PC-9 (cell line): ENCODE results near the gene WDR37. TPM values are rescaled to one million over a fixed set of nuclear protein-coding genes. Genes with fewer than 3 reads are reported as not detected.

Experiments
- BruUV-seq: library from RNA; stranded (reverse); fragments of 400-500 nt; replicated peaks from 2 replicates; lab custom pipeline; 2021; lab: Mats Ljungman, UMichigan
- CTCF ChIA-PET: fragments of 300-600 bp; sonication (Branson Sonifier 250); formaldehyde crosslinking; loops from one replicate; lab custom pipeline; 2022; ENCODE audit warnings: antibody characterized with exemption; lab: Charles Lee
- POLR2A ChIA-PET: fragments of 300-600 bp; sonication (Branson Sonifier 250); formaldehyde crosslinking; loops from one replicate; lab custom pipeline; 2022; ENCODE audit warnings: antibody characterized with exemption; ENCODE audit not compliant: unreplicated experiment; lab: Charles Lee
- DNase-seq, 2 experiments: peaks; one replicate each; pipeline versions ENCODE4 v3.0.0 to v3.0.0-alpha.2; 2015 to 2022; ENCODE audit warnings: mixed read lengths in 1 of 2
- H2AFZ ChIP-seq: fragments of 200-600 bp; sonication (generic); 2 replicates; pipeline ENCODE4 v1.8.1; 2017; ENCODE audit warnings: antibody characterized with exemption
- H3F3A ChIP-seq: fragments of 200-600 bp; sonication (generic); 2 replicates; pipeline ENCODE4 v1.8.1; 2017; ENCODE audit warnings: antibody characterized with exemption, mild to moderate bottlenecking, low read depth; ENCODE audit not compliant: insufficient read depth
- H3K27ac ChIP-seq: fragments of 200-600 bp; sonication (generic); 2 replicates; pipeline ENCODE4 v1.6.1; 2016; ENCODE audit warnings: mixed run types
- H3K27me3 ChIP-seq: fragments of 200-600 bp; sonication (generic); 2 replicates; pipeline ENCODE4 v1.6.1; 2016; ENCODE audit warnings: low read depth, mixed run types; ENCODE audit not compliant: insufficient read depth
- H3K36me3 ChIP-seq: fragments of 200-600 bp; sonication (generic); 2 replicates; pipeline ENCODE4 v1.6.1; 2016; ENCODE audit warnings: low read depth, mixed run types
- H3K4me1 ChIP-seq: fragments of 200-600 bp; sonication (generic); replicated peaks from 2 replicates; pipeline ENCODE4 v1.6.1; 2016; ENCODE audit warnings: mixed run types; ENCODE audit not compliant: insufficient read depth
- H3K4me2 ChIP-seq: fragments of 200-600 bp; sonication (generic); 2 replicates; pipeline ENCODE4 v1.6.1; 2017; ENCODE audit warnings: mixed run types
- H3K4me3 ChIP-seq: fragments of 200-600 bp; sonication (generic); 2 replicates; pipeline ENCODE4 v1.6.1; 2016; ENCODE audit warnings: mixed run types
- H3K79me2 ChIP-seq: fragments of 200-600 bp; sonication (generic); 2 replicates; pipeline ENCODE4 v1.6.1; 2017; ENCODE audit warnings: low read depth, mixed run types
- H3K9me2 ChIP-seq: fragments of 200-600 bp; sonication (generic); 2 replicates; pipeline ENCODE4 v1.8.1; 2017; ENCODE audit warnings: mild to moderate bottlenecking; ENCODE audit not compliant: insufficient read depth
- H3K9me3 ChIP-seq: fragments of 200-600 bp; sonication (generic); 2 replicates; pipeline ENCODE4 v1.8.1; 2016; ENCODE audit warnings: low read depth; ENCODE audit not compliant: insufficient read depth
- H4K20me1 ChIP-seq: fragments of 200-600 bp; sonication (generic); 2 replicates; pipeline ENCODE4 v1.8.1; 2017; ENCODE audit not compliant: insufficient read depth
- EZH2 ChIP-seq: fragments of 200-600 bp; sonication (generic); IDR thresholded peaks from 2 replicates; pipeline ENCODE4 v1.8.0; 2017; ENCODE audit warnings: antibody characterized with exemption, low read depth
- intact Hi-C: fragments of 100-400 bp; cut with micrococcal nuclease; formaldehyde crosslinking; loops from one replicate; pipeline ENCODE4 v1.10.0; 2022; ENCODE audit not compliant: unreplicated experiment
- total RNA-seq: library from RNA; stranded (reverse); gene quantifications from 2 replicates; pipeline ENCODE4 v1.2.3, GENCODE V29; 2021
- TF ChIP-seq, protein P1 (sequence below): fragments of 200-600 bp; sonication (generic); conservative IDR thresholded peaks from 2 replicates; pipeline ENCODE4 v1.6.1; 2017; ENCODE audit warnings: mixed run types, antibody characterized with exemption, mild to moderate bottlenecking, moderate library complexity

The WDR37 gene
- total RNA-seq, 1 experiment from 2014 or later, result 12.3 TPM

DNA sequence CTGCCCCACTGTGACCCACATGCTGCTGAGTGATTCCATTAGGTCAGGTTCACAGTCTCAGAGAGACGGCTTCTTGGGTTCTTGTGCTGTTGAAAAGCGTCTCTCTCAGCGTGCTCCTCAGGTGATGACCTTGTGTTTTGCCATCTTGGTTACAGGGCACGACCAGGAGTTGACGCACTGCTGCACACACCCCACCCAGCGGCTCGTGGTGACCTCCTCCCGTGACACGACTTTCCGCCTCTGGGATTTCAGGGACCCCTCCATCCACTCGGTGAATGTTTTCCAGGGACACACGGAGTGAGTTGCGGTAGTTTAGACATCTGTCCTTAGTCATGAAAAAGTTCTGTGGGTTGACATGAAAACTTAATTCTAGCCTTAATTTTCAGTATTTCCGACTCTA lies 48.8 kb downstream of the WDR37 start:
- Histone ChIP-seq H3K36me3 (no peaks in the 10 kb centered on the region), H3K27me3 (no peaks in the 10 kb centered on the region), H4K20me1 (no peaks in the 10 kb centered on the region), H3F3A (no peaks in the 10 kb centered on the region), H3K79me2 (no peaks in the 10 kb centered on the region), H3K4me2 (no peak overlapping the region), H3K9me2 (no peaks in the 10 kb centered on the region), H2AFZ (no peak overlapping the region), H3K9me3 (no peaks in the 10 kb centered on the region), H3K4me1 (no peaks in the 10 kb centered on the region), H3K27ac (no peak overlapping the region), H3K4me3 (no peak overlapping the region)
- intact Hi-C loops, result no loop called here
- no TSS peak for BruUV-seq
- DNase-seq, result no peak
- ChIA-PET CTCF (no interaction called here), POLR2A (no interaction called here)
- no peak for TF ChIP-seq EZH2
- TF ChIP-seq, protein P1, sequence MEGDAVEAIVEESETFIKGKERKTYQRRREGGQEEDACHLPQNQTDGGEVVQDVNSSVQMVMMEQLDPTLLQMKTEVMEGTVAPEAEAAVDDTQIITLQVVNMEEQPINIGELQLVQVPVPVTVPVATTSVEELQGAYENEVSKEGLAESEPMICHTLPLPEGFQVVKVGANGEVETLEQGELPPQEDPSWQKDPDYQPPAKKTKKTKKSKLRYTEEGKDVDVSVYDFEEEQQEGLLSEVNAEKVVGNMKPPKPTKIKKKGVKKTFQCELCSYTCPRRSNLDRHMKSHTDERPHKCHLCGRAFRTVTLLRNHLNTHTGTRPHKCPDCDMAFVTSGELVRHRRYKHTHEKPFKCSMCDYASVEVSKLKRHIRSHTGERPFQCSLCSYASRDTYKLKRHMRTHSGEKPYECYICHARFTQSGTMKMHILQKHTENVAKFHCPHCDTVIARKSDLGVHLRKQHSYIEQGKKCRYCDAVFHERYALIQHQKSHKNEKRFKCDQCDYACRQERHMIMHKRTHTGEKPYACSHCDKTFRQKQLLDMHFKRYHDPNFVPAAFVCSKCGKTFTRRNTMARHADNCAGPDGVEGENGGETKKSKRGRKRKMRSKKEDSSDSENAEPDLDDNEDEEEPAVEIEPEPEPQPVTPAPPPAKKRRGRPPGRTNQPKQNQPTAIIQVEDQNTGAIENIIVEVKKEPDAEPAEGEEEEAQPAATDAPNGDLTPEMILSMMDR, result no peak

DNA sequence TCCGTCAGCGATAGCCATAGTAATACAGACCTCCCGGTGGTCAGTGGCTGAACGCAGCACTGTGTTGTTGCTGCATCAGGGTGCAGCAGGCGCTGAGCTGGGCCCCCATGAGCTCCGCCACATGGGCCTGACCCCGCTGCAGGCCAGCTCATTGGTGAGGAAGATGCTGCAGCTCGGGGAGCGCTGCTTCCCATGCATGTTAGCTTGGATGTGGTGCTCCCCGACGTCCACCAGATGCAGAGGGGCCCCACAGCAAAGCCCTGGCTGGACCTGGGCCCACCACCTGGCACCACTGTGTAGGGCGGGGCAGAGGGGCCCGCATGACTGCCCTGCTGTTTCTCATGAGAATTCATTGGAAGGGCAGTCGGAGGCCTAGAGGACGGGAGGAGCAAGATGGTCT lies 50.8 kb downstream of the WDR37 start:
- POLR2A ChIA-PET, result no interaction called here
- no TSS peak for BruUV-seq
- CTCF ChIA-PET, result no interaction called here

DNA sequence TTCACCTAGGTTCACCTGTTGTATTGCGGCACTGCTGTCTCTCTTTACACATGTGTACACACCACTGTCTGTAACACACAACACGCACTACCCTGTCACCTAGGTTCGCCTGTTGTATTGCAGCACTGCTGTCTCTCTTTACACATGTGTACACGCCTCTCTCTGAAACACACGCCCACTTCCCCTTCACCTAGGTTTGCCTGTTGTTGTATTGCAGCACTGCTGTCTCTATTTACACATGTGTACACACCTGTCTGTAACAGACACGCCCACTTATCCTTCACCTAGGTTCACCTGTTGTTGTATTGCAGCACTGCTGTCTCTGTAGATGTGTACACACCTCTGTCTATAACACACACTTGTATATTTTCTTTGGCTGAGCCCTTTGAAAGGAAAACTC lies 51.5 kb downstream of the WDR37 start:
- Histone ChIP-seq H3K36me3 (no peaks in the 10 kb centered on the region), H3K4me2 (no peak overlapping the region), H4K20me1 (no peaks in the 10 kb centered on the region; the same call in 1 of the 2 replicates), H3K4me1 (no peaks in the 10 kb centered on the region), H3K9me3 (no peaks in the 10 kb centered on the region), H3F3A (no peaks in the 10 kb centered on the region), H2AFZ (no peak overlapping the region), H3K79me2 (no peaks in the 10 kb centered on the region), H3K4me3 (no peak overlapping the region), H3K9me2 (no peaks in the 10 kb centered on the region), H3K27ac (no peak overlapping the region), H3K27me3 (no peaks in the 10 kb centered on the region)
- BruUV-seq, result no TSS peak
- ChIA-PET POLR2A (no interaction called here), CTCF (no interaction called here)
- intact Hi-C loops, result no loop called here
- TF ChIP-seq, protein P1, result no peak
- TF ChIP-seq EZH2, result no peak
- no peak for DNase-seq

More for the DNA sequence above, 50.8 kb downstream of the WDR37 start:
- Histone ChIP-seq H2AFZ (no peak overlapping the region), H3K36me3 (no peaks in the 10 kb centered on the region), H4K20me1 (no peaks in the 10 kb centered on the region; the same call in 1 of the 2 replicates), H3K27me3 (no peaks in the 10 kb centered on the region), H3K4me3 (no peak overlapping the region), H3K27ac (no peak overlapping the region), H3K4me1 (no peaks in the 10 kb centered on the region), H3K9me2 (no peaks in the 10 kb centered on the region), H3F3A (no peaks in the 10 kb centered on the region), H3K9me3 (no peaks in the 10 kb centered on the region), H3K4me2 (no peak overlapping the region), H3K79me2 (no peaks in the 10 kb centered on the region)
- TF ChIP-seq, protein P1, result no peak
- no peak for TF ChIP-seq EZH2
- no peak for DNase-seq
- intact Hi-C loops, result no loop called here
